Upper lobe of right lung (tissue), 1 donor: ENCODE results near the gene POFUT2. TPM values are rescaled to one million over a fixed set of nuclear protein-coding genes. Genes with fewer than 3 reads are reported as not detected.

ENCODE experiments used
- ATAC-seq: fragments of 200-7000 bp; cut with Tn5 transposase; one replicate; pipeline ENCODE4 v1.9.1; 2020; ENCODE audit warnings: mild to moderate bottlenecking, moderate library complexity
- DNase-seq: peaks from one replicate; pipeline ENCODE4 v3.0.0-alpha.2; 2020
- H3K27ac ChIP-seq: fragments of 200-600 bp; one replicate; pipeline ENCODE4 v1.8.0; 2022
- H3K27me3 ChIP-seq: fragments of 200-600 bp; one replicate; pipeline ENCODE4 v1.8.0; 2022; ENCODE audit warnings: mild to moderate bottlenecking
- H3K36me3 ChIP-seq: fragments of 200-600 bp; one replicate; pipeline ENCODE4 v1.8.0; 2022
- H3K4me1 ChIP-seq: fragments of 200-600 bp; one replicate; pipeline ENCODE4 v1.8.0; 2022
- H3K4me3 ChIP-seq: fragments of 200-600 bp; one replicate; pipeline ENCODE4 v1.8.0; 2022; ENCODE audit warnings: mild to moderate bottlenecking
- H3K9me3 ChIP-seq: fragments of 200-600 bp; one replicate; pipeline ENCODE4 v1.8.0; 2022
- intact Hi-C: fragments of 100-400 bp; cut with DNase I; formaldehyde crosslinking; loops from one replicate; pipeline ENCODE4 v1.11.0; 2022
- total RNA-seq: library from RNA; stranded (reverse); fragmentation: NEBNext Ultra II Directional; extraction: Animal tissue kit (Norgen Biotek cat#: 25700); gene quantifications from one replicate; pipeline ENCODE4 v1.2.1, GENCODE V29; 2021
- TF ChIP-seq, protein P1 (sequence below): fragments of 200-600 bp; IDR thresholded peaks from one replicate; pipeline ENCODE4 v1.8.0; 2022; ENCODE audit warnings: antibody characterized with exemption
- donor health status: DM: no; HTN: yes; CAD: no; lungs with severe emphysema.

POFUT2 gene
- total RNA-seq, 1 donor from 2014 or later = 29.0 TPM

DNA sequence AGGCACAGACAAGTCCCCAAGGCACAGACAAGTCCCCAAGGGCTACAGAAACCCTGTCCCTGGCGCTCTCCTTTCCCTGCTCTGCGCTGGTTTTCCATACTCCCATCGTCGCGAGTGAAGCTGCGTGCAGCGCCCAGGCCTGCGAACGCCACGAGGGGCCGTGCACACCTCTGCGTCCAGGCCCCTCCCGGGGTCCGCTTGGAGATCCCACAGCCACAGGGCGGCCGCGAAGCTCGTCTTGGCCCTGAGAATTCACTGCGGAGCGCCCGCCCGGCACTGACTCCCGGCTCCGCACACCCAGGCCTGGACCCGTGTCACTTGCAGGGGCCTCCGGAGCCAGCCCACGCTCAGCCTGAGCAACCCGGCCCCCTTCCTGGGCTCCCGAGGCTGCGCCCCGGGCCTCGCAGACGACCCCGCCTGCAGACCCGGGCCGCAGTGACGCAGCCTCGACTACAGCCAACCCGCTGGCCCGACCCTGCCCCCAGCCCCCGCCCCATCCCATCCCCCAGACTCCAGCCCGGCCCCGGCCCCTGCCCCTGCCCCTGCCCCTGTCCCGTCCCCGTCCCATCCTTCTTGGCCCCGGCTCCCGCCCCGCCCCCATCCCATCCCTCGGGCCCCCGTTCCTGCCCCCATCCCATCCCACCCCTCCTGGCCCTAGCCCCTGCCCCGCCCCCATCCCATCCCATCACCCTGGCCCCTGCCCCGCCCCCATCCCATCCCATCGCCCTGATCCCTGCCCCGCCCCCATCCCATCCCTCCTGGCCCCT is 841 bp downstream of the POFUT2 start:
- intact Hi-C loops = no loop called here
- no peak overlapping the region for H3K27ac ChIP-seq
- TF ChIP-seq, protein P1, sequence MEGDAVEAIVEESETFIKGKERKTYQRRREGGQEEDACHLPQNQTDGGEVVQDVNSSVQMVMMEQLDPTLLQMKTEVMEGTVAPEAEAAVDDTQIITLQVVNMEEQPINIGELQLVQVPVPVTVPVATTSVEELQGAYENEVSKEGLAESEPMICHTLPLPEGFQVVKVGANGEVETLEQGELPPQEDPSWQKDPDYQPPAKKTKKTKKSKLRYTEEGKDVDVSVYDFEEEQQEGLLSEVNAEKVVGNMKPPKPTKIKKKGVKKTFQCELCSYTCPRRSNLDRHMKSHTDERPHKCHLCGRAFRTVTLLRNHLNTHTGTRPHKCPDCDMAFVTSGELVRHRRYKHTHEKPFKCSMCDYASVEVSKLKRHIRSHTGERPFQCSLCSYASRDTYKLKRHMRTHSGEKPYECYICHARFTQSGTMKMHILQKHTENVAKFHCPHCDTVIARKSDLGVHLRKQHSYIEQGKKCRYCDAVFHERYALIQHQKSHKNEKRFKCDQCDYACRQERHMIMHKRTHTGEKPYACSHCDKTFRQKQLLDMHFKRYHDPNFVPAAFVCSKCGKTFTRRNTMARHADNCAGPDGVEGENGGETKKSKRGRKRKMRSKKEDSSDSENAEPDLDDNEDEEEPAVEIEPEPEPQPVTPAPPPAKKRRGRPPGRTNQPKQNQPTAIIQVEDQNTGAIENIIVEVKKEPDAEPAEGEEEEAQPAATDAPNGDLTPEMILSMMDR = no peak
- H3K36me3 ChIP-seq = peaks cover 39% of the 10 kb centered on the region
- ATAC-seq = no peak
- no peaks in the 10 kb centered on the region for H3K9me3 ChIP-seq
- peaks cover 17% of the 10 kb centered on the region for H3K4me1 ChIP-seq
- H3K27me3 ChIP-seq = no peaks in the 10 kb centered on the region
- peak overlapping the region; percentile 67 for H3K4me3 ChIP-seq
- DNase-seq = peak; percentile 65

GRCh38 chr21:45285266-45285931 is 2.3 kb downstream of the POFUT2 start:
- Histone ChIP-seq H3K4me1 (peaks cover 15% of the 10 kb centered on the region), H3K36me3 (peaks cover 53% of the 10 kb centered on the region), H3K4me3 (no peak overlapping the region), H3K27me3 (no peaks in the 10 kb centered on the region), H3K27ac (no peak overlapping the region), H3K9me3 (no peaks in the 10 kb centered on the region)
- intact Hi-C loops = no loop called here
- ATAC-seq (no peak), DNase-seq (peak; percentile 44)
- TF ChIP-seq, protein P1 = no peak

- H3K36me3 ChIP-seq = peaks cover 63% of the 10 kb centered on the region
- ATAC-seq = no peak
- peak; percentile 28 for DNase-seq
- no peaks in the 10 kb centered on the region for H3K9me3 ChIP-seq
- H3K27me3 ChIP-seq = no peaks in the 10 kb centered on the region
- TF ChIP-seq, protein P1 = no peak
- H3K4me1 ChIP-seq = peaks cover 15% of the 10 kb centered on the region
- H3K4me3 ChIP-seq = no peak overlapping the region
- intact Hi-C loops = no loop called here
- no peak overlapping the region for H3K27ac ChIP-seq
Measured at GRCh38 chr21:45284456-45284741, 3.3 kb downstream of the POFUT2 start.

- Histone ChIP-seq H3K36me3 (peaks cover 64% of the 10 kb centered on the region), H3K9me3 (no peaks in the 10 kb centered on the region), H3K27me3 (no peaks in the 10 kb centered on the region), H3K27ac (no peak overlapping the region), H3K4me3 (no peak overlapping the region), H3K4me1 (peaks cover 13% of the 10 kb centered on the region)
- DNase-seq (peak; percentile 54), ATAC-seq (no peak)
- intact Hi-C loops = no loop called here
- TF ChIP-seq, protein P1 = no peak
Measured at GRCh38 chr21:45283611-45284455, 3.9 kb downstream of the POFUT2 start.

GRCh38 chr21:45283035-45283610 is 4.6 kb downstream of the POFUT2 start:
- no peak for ATAC-seq
- intact Hi-C loops = no loop called here
- no peak overlapping the region for H3K4me3 ChIP-seq
- TF ChIP-seq, protein P1 = no peak
- H3K27ac ChIP-seq = no peak overlapping the region
- peak; percentile 38 for DNase-seq
- H3K36me3 ChIP-seq = peaks cover 67% of the 10 kb centered on the region
- peaks cover 8% of the 10 kb centered on the region for H3K4me1 ChIP-seq
- no peaks in the 10 kb centered on the region for H3K9me3 ChIP-seq
- H3K27me3 ChIP-seq = no peaks in the 10 kb centered on the region
